ENCODE measurements around the gene ECHDC3.

ECHDC3 gene

DNA sequence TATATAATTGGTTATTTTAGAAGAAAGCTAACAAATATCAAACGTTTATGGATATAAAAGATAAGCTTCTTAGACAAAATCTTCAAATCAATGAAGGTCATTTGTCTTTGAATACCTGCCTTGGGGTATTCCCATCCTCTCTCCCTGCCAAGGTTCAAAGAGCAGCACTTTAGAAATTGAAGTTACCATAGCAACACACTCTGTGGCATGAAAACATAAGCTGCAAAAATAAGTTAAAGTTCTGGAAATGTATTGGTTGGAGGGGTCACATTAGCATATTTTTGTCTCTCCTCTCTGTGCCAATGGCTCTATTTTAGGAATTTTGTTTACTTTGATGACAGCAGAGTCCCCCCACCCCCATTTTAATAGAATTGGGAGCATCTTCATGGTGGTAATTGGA is 12.0 kb downstream of the ECHDC3 start:
- no peak for DNase-seq

DNA sequence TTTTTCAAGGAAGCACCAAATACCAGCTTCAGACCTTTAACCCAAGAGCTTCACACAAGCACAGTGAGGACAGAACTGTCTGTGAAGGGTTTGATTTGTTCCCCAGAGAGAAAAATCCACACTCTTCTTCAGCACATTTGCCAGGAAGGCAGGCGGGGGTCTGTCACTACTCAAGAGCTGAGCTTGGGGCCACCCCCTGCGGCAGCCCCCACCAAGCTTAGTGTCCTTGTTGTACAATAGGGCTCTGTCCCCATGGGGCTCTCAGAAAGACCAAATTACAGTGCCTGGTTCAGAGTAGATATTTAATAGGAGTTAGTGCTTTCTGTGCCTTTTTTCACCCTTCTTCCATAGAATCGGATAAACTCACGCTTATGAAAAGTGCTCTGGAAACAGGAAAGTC is 12.4 kb downstream of the ECHDC3 start:
- DNase-seq: no peak

DNA sequence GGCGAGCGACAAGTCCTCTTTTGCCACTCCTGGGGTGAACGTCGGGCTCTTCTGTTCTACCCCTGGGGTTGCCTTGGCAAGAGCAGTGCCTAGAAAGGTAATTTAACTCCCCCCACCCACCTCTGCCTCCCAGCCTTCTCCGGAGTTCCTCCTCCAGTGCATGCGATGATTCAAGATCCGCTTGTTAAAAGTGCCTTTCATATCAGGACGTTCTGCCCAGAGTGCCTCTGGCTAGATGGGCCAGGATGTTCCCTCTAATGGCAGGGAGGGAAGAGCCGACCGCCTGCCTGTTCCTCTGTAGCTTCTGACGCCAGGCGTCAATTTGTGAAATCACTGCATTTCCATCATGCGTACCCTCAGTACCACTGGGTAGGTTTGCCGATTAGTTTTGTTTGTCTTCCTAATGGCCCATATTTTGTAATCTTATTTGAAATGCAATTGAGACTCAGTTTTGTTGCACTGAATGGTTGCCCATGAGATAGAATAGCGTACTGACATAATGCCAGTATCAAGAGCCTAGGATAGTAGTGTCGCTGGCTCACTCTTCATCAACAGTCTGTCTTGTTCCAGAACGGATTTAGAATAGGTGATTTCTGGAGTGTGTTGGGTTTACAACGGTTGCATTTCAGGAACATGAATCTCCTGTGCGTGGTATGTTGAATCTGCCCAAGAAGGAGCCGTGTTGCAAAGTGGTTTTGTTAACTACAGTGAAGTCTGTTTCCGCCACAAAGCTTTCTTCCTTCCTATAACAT is 13.5 kb downstream of the ECHDC3 start:
- no peak for DNase-seq

DNA sequence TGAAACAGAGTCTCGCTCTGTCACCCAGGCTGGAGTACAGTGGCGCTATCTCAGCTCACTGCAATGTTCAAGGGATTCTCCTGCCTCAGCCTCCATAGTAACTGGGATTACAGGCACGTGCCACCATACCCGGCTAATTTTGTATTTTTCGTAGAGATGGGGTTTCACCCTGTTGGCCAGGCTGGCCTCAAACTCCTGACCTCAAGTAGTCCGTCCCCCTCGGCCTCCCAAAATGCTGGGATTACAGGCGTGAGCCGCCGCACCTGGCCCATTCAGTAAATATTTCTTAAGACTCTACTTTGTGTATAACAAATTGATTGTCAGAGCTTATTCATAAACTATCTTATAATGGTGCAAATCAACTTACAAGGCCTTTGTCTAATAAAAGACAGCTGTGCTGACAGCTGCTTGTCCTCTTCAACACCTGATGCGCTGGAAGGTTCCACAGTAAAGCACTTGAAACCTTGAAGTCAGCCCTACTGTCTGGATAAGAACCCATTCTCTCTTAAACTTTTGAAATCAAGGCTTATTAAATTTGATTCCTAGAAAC is 14.7 kb downstream of the ECHDC3 start:
- no peak for DNase-seq

DNA sequence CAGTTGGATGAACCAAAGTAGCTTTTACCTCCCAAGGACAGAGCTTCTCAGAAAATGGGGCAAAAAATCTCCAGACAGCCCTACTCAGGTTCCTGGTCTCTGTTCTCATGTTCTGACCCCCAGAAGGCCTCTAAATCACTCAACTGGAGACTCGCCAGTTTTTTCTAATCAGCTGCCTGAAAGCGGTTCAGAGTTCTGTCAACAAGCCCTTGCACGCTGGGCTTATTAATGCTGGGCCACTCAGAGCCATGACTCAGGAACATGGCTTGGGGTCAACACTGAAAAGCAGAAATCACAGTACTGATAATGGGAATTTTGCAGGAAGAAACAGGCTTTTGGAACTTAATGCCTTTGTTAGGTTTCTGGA is 15.3 kb downstream of the ECHDC3 start:
- DNase-seq: no peak

DNA sequence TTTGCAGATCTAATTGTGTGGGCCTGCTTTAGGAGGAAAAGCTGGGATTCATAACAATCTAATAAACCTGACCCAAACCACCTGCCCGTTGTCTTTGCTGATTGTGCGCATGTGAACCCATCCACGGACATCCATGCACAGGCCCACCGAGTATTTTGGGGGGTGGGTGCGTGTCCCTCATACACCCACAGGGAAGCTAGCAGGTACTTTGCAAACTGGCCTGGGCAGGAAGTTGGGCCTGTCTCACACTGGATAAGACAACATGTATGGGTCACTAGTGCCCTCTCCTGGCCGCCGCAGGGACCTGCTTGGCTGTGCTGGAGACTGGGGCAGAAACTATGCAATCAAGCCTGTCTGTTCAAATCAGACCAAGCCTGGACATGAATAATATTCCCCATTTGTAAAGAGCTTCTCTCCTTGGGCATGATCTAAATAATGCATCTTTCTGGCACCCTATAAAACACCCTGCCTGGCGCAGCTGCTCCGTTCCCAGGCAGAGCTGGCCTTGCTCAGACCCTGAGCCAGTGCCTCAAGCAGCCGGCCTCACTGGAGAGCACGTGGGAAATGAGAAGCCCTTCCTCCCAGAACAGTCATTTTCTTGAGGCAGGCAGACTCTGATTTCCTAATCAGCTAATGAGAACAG is 15.8 kb downstream of the ECHDC3 start:
- peak; percentile 34 for DNase-seq

DNA sequence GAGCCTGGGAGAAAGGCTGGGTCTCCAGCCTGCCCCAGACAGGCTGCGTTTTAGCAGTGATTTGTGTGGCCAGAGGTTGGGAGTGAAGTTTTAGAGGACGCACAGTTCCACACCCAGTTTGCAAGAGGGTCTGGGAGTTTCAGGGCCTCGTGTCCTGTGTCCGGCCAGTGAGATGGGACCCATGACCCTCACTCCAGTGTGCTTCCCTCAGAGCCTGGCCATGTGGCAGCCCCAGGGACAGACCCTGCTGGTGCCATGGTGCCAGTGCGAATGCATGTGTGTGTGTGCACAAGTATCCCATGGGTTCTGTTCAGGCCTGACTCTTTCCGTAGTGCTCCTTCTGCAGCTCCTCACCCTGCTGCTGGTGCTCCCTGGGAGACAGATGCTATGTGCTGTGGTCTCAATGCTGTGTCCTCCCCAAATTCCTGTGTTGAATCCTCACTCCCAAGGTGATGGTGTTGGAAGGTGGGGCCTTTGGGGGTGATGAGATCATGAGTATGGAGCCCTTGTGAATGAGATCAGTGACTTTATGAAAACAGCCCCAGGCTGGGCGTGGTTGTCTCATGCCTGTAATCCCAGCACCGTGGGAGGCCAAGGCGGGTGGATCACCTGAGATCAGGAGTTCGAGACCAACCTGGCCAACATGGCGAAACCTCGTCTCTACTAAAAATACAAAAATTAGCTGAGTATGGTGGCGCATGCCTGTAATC is 16.5 kb downstream of the ECHDC3 start:
- no peak for DNase-seq

DNA sequence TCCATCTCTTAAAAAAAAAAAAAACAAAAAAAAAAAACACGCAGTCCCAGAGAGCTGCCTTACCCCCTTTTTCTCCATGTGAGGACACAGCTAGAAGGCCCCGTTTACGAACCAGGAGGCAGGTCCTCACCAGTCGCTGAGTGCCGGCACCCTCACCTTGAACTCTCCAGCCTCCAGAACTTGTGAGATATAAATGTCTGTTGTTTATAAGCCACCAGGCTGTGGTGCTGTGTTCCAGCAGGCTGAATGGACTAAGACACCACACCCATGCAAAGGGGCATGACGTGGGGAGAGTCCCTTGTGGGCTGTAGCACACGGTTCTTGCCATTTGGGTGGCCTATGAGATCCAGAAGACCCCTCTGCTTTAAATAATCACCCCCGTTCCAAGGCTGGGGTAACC is 17.2 kb downstream of the ECHDC3 start:
- DNase-seq: no peak

DNA sequence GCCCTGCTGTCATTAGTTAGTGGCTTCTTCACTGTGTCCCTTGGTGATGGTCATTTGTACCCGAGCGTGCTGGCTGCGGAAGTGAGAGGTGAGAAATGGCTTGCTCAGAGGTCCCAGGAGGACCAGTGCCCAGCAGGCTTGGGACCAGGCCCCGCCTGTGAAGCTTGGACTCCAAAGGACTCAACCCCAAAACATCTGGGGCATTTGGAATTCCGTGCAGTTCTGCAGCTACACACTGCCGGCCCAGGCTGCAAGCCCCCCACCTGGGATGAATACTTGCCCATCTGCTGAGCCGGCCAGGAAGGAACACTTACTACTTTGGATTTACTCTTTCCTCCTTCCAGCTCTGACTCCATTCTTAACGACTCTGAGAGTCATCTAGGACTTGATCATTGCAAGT is 18.0 kb downstream of the ECHDC3 start:
- DNase-seq: no peak

DNA sequence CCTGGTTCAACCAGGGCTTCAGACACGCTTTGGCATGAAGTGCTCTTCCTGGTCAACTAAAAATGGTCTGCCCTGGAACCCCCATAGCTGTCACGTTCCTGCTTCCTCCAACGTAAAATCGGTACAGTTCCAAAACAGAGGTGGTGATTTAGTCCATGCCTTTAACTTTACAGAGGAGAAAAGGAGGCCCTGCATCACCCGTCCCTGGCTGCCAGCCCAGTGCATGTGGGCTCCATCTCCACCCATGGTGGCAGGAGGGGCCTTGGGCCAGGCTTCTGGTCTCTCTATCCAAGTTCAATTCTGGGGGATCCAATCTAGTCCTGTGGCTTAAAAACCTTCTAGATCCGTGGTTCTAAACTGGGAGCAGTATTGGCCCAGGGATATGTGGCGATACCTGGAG is 18.7 kb downstream of the ECHDC3 start:
- DNase-seq: no peak

DNA sequence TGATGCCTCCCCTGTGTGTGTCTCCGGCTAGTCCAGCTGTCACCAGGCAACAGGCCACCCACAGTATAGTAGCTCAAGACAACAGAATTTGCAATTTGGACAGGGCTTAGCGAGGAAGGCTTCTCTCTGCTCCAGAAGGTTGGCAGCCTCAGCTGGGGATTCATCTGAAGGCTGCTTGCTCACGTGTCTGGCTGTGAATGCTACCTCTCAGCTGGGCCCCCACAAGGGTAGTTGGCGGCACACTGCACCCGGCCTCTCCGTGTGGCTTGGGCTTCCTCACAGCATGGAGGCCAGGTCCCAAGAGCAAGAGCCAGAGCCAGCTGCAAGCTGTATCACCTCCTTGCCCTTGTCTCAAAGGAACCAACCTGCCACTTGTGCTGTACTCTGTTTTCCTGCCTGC is 19.2 kb downstream of the ECHDC3 start:
- DNase-seq: no peak

DNA sequence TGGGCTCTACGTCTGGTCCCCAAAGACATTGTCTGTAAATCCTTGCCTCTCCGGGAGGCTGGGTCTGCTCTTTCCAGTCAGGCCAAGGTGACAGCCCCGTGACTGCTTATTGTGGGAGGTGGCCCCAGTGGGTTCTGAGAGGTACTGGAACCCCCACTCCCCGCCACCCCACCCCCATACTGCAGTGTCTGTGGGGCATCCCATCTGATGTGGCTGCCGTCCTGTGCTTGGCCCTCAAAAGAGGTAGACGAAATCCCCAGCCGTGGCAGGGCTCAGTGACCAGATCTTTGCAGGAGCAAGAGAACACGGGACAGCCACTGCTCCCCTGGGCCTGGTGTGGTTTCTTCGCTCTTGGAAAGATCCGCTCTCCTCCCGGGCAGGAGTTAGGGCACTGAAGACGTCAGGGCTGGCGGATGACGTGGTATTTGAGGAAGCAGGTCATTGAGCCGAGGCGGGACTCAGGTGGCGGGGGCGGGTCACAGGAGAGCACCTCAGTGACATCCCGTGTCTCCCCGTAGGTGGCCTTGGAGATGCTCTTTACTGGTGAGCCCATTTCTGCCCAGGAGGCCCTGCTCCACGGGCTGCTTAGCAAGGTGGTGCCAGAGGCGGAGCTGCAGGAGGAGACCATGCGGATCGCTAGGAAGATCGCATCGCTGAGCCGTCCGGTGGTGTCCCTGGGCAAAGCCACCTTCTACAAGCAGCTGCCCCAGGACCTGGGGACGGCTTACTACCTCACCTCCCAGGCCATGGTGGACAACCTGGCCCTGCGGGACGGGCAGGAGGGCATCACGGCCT is 20.7 kb downstream of the ECHDC3 start:
- DNase-seq: no peak

DNA sequence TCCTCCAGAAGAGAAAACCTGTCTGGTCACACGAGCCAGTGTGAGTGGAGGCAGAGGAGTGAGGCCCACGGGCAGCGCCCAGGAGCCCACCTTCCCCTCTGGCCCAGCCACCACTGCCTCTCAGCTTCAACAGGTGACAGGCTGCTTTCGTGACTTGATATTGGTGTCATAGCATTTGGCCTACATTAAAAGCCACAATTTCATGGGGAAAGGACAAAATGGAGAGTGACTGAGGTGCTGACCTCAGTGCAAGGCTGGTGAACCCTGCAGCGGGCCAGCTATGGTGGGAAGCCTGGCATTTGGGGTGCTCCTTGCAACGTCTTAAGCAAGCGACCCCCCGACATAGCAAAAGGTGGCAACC is 21.3 kb downstream of the ECHDC3 start:
- no peak for DNase-seq

DNA sequence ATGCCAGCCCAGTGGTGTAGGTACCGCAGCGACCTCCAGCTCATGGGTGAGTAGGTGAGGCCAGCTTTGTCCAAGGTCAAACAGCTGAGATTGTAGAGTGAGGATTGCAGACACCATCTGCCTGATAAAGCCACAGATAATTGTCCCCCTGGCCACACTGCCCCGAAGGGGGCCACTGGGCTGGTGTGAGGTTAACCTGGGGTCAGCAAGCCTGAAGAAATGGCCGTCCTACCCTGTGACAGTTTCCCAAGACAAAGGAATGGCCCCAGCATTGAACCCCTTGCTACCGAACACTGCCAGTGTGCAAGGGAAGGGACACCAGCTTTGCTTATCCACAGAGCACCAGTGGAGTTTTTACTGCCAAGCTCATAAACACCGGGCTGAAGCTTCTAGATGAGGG is 23.0 kb downstream of the ECHDC3 start:
- no peak for DNase-seq

DNA sequence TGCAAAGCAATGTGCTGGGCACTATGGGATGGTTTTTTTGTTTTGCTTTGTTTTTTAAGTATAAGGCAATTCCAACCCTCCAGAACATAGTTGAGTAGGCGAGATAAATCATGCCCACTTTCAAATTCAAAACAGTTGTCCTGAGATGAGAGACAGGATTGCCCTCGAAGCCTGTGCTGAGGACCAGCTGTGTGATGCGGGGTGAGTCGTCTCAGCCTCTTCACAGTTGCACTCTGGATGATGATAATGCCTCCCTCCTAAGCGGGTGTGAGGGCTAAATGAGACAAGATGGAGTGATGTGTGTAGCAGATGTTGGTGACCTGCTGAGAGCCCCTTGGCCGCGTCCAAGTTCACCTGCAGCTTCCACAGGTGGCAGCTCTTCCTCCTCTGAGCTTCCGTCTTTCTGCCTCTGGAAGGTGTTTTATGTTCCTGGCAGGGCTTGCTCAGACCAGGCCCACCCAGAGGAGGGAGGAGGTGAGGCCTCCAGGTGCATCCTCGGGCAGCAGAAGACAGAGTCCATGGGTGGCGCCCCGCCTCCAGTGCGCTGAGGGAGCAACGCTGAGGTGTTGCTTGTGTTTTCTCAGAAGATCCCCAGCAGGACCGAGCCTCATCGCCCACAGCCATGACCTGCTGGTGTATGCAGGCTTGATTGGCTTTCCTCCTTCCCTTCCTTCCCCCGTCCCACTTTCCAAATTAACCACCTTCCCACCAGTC is 30.6 kb downstream of the ECHDC3 start:
- no peak for DNase-seq

DNA sequence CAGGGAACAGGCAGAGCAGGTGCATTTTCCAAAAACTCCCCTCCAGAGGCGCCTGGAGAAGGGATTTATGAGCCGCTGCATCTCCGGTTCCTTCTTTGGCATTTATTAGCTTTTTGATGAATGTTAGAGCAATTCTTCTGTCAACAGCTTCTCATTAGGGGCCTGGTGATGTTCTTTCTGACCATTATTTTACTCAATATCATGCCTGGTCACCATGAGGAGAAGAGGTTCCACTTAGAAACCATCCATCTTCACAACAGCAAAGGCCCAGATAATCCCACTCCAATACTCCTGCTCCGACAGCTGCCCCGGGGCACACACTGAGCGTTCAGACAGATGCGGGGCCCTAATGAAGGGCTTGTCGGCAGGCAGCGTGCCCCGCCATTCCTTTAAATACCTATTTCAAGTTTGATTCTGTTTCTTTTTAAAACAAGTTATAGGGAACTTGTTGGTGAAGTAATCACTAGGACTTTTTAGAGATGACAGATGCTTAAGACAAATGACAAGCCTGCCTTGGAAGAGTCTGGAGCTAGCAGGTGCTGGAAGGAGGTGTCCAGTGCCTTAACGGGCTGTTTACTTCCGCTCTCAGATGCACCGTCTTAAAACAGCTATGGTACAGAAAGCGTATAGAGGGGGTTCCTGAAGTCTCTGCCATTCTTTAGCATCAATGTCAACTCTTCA is 31.7 kb downstream of the ECHDC3 start:
- DNase-seq: no peak

DNA sequence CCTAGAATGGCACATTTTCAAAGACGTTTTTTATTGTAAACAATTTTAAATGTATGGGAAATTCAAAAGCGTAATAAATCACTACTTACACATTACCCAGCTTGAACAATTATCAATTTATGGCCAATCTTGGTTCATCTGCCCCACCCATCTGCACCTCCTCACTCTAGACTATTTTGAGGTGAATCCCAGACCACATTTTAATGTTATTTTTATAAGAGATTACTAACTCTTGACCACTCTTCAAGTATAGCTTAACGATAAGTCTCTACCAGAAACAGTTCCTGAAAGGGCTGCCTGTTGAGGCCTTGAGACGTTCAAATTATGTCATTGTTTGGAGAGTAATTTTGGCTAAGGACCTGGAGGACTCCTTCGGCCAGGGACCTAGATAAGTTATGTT is 33.2 kb downstream of the ECHDC3 start:
- DNase-seq: no peak

DNA sequence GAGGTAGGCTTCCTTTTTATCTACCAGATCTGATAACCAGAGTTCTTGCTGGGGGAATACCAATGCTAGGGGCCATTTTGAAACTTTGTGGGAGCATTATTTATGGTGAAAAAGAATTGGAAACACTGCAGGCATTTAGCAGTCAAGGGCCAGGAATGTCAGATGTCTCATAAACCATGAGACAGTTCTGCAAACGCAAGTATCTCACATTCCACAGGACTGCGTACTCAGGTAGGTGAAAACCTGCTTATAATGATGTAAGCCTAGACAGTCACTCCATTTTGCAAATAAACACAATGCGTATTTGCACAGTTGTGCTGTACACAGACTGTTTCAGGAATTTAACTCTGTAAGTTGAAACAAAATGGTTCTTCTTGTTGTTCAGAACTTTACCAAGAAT is 33.9 kb downstream of the ECHDC3 start:
- DNase-seq: no peak

DNA sequence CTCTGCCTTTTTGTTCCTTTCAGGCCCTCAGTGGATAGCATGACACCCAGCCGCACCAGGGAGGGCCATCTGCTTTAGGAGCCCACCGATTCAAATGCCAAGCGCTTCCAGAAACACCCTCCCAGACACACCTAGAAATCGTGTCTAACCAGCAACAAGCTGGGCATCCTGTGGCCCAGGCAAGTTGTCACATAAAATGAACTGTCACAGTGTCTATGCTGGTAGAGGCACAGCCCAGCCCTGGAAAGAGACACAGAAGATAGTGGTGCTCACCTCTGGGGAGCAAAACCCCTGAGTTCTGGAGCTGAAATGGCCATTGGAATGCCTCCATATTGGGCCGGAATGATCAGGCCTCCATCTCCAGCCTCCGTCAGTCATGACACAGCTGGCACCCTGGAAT is 38.9 kb downstream of the ECHDC3 start:
- no peak for DNase-seq

DNA sequence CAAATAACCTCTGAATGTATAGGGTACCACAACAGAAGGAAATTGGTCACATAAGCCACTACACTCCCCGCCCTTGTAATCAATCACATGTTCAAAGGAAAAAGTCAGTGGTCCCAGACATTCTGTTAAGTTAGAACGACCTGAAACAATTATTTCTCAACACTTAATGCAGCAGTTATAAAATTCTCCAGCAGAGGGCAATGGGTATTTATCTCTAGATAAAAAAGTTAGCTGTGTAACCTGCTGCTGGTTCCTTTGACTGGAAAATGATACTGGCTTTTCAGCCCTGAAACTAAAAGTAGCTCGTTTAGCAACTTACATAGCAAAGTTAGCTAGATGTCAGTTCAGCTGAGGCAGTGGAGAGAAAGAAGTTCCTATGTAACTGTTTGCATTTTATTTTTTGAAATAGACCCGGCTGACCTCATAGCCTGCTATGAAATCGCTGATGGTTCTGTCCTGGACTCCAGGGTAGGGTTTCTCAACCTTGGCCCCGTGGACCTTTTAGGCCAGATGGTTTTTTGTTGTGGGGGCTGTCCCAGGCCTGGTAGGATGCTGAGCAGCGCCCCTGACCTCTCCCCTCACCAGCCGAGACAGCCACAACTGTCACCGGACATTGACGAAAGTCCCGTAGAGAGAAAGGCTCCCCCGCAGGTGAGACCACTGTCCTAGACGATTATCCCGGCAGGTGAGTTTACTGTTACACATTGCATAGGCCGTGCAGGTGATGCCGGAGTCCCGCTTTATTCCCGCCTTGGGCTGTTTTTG is 40.8 kb downstream of the ECHDC3 start:
- DNase-seq: peak; percentile 30

DNA sequence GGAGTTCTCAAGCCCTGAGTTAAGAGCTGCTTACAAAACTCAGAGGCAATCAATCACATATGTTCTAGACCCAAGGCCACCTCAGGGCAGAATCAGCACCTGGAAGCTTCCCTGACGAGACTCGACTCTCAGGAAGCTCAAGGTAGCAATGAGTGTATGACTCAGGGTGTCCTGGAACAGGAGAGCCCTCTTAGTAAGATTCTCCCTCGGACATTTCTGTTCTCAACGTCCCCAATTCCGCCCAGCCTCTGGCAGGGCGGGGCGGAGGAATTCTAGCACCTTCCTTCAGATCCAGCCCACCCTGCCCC is 41.3 kb downstream of the ECHDC3 start:
- no peak for DNase-seq

Measured in NCI-H526 treated with DMSO at 0.1 percent for 48 hours (cell line).